Measurements from ENCODE around the gene MGARP. TPM values are rescaled to one million over a fixed set of nuclear protein-coding genes. Genes with fewer than 3 reads are reported as not detected.

MGARP gene

GRCh38 chr4:139219450-139220055 lies 60.5 kb downstream of the MGARP start:
- no peak overlapping the region for H3K9ac ChIP-seq (ENCODE audit: low read depth, low read length, poor library complexity)
- H3K4me3 ChIP-seq (ENCODE audit: low read length in 2 of 2) = no peak overlapping the region
- no peak for DNase-seq (ENCODE audit: low spot score)
- H2AK5ac ChIP-seq (ENCODE audit: low read depth, low read length) = no peak overlapping the region
- no peak overlapping the region for H2BK120ac ChIP-seq (ENCODE audit: low read depth, low read length)
- no peaks in the 10 kb centered on the region for H3K9me3 ChIP-seq (replicated peaks in 1 of 2; ENCODE audit: control insufficient read depth in 2 of 2, insufficient read depth in 1 of 2, low read depth in 1 of 2, low read length in 2 of 2)
- no peaks in the 10 kb centered on the region for H3K36me3 ChIP-seq (replicated peaks in 1 of 2; ENCODE audit: control insufficient read depth in 2 of 2, insufficient read depth in 2 of 2, low read length in 2 of 2)
- H2BK15ac ChIP-seq (ENCODE audit: low read length) = no peak overlapping the region
- no CpG with 5 or more reads among the region's 4 CpGs for WGBS, 2 donors (ENCODE audit: extremely low coverage in 2 of 2, insufficient read length in 2 of 2, insufficient replicate concordance in 1 of 2)
- H2AFZ ChIP-seq (ENCODE audit: low read length) = no peak overlapping the region
- no peak overlapping the region for H4K8ac ChIP-seq (ENCODE audit: low read depth, low read length)
- no peak overlapping the region for H2BK5ac ChIP-seq (ENCODE audit: low read length)
- no peak overlapping the region for H4K91ac ChIP-seq (ENCODE audit: low read depth, low read length, poor library complexity)
- no peaks in the 10 kb centered on the region for H3K79me1 ChIP-seq (ENCODE audit: low read depth, low read length)
- H3K23ac ChIP-seq (ENCODE audit: low read depth, low read length, poor library complexity) = no peak overlapping the region
- H3K4ac ChIP-seq (ENCODE audit: low read length) = no peak overlapping the region
- no peak overlapping the region for H3K27ac ChIP-seq (replicated peaks; ENCODE audit: low read length)
- H2BK12ac ChIP-seq (ENCODE audit: low read length) = no peak overlapping the region
- H3K14ac ChIP-seq (ENCODE audit: low read length) = no peak overlapping the region
- no peaks in the 10 kb centered on the region for H3K4me1 ChIP-seq (ENCODE audit: control insufficient read depth in 2 of 2, insufficient read depth in 1 of 2, low read depth in 1 of 2, low read length in 2 of 2)
- no peak overlapping the region for H3K18ac ChIP-seq (ENCODE audit: low read length)
- no peak overlapping the region for H3K4me2 ChIP-seq (ENCODE audit: insufficient read depth, low read length, poor library complexity, severe bottlenecking)
- no peaks in the 10 kb centered on the region for H3K27me3 ChIP-seq (ENCODE audit: control insufficient read depth in 3 of 3, insufficient read depth in 3 of 3, low read depth in 1 of 3, low read length in 3 of 3)

Small RNAs within 50 kb of the gene (small RNA-seq; reads per million reads assigned to genes)
- gene RNU6-1074P (ENCODE audit: insufficient read depth) = not detected
- not detected for gene RNU6-1214P (ENCODE audit: insufficient read depth)
- not detected for gene RNU6-506P (ENCODE audit: insufficient read depth)

Data from neuronal stem cell (in vitro differentiated cells).